GM12892 (cell line): ENCODE measurements around the gene PRKAR2B.

Source experiments
- POLR2A ChIP-seq: IDR thresholded peaks from 2 replicates; pipeline ENCODE4 v1.6.1; 2011; ENCODE audit warnings: low read depth, low read length, control low read depth
- TAF1 ChIP-seq: IDR thresholded peaks from 2 replicates; pipeline ENCODE4 v1.6.1; 2011; ENCODE audit warnings: low read depth, mild to moderate bottlenecking, control low read depth, low read length, borderline replicate concordance

GRCh38 chr7:107173691-107174406 is 129.3 kb downstream of the PRKAR2B start:
- TF ChIP-seq POLR2A: no peak
- TF ChIP-seq TAF1: no peak
